ENCODE data around the gene STK24. TPM values are rescaled to one million over a fixed set of nuclear protein-coding genes. Genes with fewer than 3 reads are reported as not detected.

STK24 gene
- polyA plus RNA-seq, 3 donors, result 14.2 to 59.8 (median 28.9) TPM

- Histone ChIP-seq H3K36me3 (replicated peaks in 1 of 2; ENCODE audit: control insufficient read depth in 1 of 2, insufficient read depth in 2 of 2, low read length in 2 of 2) (peaks cover under 1 to 6% of the 10 kb centered on the region in 2 donors), H3K9me3 (replicated peaks in 1 of 2; ENCODE audit: control insufficient read depth in 1 of 2, insufficient read depth in 1 of 2, low read length in 2 of 2) (no peaks in the 10 kb centered on the region), H3K79me2 (ENCODE audit: insufficient read depth, low read length) (peaks cover 84% of the 10 kb centered on the region), H3K27ac (ENCODE audit: low read depth in 1 of 2, low read length in 2 of 2) (no peak overlapping the region), H3K9ac (ENCODE audit: insufficient read depth, low read length, poor library complexity, severe bottlenecking) (no peak overlapping the region), H4K20me1 (ENCODE audit: insufficient read depth, low read length) (peaks cover 100% of the 10 kb centered on the region), H3K4me2 (replicated peaks; ENCODE audit: extremely low read depth, low read length, poor library complexity, severe bottlenecking) (no peak overlapping the region), H3K4me3 (replicated peaks in 1 of 3; ENCODE audit: low read depth in 2 of 3, low read length in 3 of 3) (no peak overlapping the region), H3K4me1 (ENCODE audit: control insufficient read depth in 1 of 2, insufficient read depth in 2 of 2, low read length in 2 of 2) (peaks cover 18 to 26% of the 10 kb centered on the region in 2 donors), H2AFZ (ENCODE audit: insufficient read depth, low read depth, low read length, poor library complexity, severe bottlenecking) (no peak overlapping the region), H3K27me3 (ENCODE audit: control insufficient read depth in 2 of 2, insufficient read depth in 2 of 2, low read length in 2 of 2) (no peaks in the 10 kb centered on the region)
- peaks cover 45% of the 10 kb centered on the region for H3K4me1 Mint-ChIP-seq
- H3K27ac Mint-ChIP-seq, result peak overlapping the region in 5 of 7 donors; percentile 0 to 91 (median 23)
- DNase-seq, result no peak
- TF ChIP-seq, protein P1, sequence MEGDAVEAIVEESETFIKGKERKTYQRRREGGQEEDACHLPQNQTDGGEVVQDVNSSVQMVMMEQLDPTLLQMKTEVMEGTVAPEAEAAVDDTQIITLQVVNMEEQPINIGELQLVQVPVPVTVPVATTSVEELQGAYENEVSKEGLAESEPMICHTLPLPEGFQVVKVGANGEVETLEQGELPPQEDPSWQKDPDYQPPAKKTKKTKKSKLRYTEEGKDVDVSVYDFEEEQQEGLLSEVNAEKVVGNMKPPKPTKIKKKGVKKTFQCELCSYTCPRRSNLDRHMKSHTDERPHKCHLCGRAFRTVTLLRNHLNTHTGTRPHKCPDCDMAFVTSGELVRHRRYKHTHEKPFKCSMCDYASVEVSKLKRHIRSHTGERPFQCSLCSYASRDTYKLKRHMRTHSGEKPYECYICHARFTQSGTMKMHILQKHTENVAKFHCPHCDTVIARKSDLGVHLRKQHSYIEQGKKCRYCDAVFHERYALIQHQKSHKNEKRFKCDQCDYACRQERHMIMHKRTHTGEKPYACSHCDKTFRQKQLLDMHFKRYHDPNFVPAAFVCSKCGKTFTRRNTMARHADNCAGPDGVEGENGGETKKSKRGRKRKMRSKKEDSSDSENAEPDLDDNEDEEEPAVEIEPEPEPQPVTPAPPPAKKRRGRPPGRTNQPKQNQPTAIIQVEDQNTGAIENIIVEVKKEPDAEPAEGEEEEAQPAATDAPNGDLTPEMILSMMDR (IDR thresholded peaks at IDR 0.05), result no peak
- H3K9me3 Mint-ChIP-seq, result no peaks in the 10 kb centered on the region
- H3K36me3 Mint-ChIP-seq, result peaks cover 34 to 50% of the 10 kb centered on the region in 2 donors
- 87% methylated on average over 8 of the region's 8 CpGs for WGBS (ENCODE audit: insufficient coverage)
- H3K27me3 Mint-ChIP-seq (ENCODE audit: low read depth in 3 of 3), result peaks cover 0 to 8% (median 0%) of the 10 kb centered on the region in 3 donors
- no peak overlapping the region for H3K4me3 Mint-ChIP-seq
- intact Hi-C loops (cut with micrococcal nuclease), result no loop called here
Observed at GRCh38 chr13:98486412-98486811, 90.5 kb downstream of the STK24 start.

DNA sequence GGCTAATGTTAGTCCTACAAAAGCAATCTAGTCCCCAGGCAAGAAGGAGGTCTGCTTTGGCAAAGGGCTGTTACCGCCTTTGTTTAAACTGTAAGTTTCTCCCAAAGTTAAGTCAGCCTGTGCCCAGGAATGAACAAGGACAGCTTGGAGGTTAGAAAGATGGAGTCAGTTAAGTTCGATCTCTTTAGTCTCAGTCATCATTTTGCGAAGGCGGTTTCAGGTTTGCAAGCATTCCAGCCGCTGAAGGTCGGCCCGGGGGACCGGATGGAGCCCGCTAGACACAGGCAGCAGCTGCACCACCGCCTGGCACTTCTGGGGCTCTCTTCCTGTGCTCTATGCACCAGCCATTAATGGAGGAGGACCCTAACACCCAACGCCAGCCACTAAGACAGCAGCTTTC is 91.3 kb downstream of the STK24 start:
- Histone ChIP-seq H3K36me3 (replicated peaks in 1 of 2; ENCODE audit: control insufficient read depth in 1 of 2, insufficient read depth in 2 of 2, low read length in 2 of 2) (peaks cover 8 to 14% of the 10 kb centered on the region in 2 donors), H3K27me3 (ENCODE audit: control insufficient read depth in 2 of 2, insufficient read depth in 2 of 2, low read length in 2 of 2) (no peaks in the 10 kb centered on the region), H3K79me2 (ENCODE audit: insufficient read depth, low read length) (peaks cover 83% of the 10 kb centered on the region), H4K20me1 (ENCODE audit: insufficient read depth, low read length) (peaks cover 100% of the 10 kb centered on the region), H3K4me1 (ENCODE audit: control insufficient read depth in 1 of 2, insufficient read depth in 2 of 2, low read length in 2 of 2) (peaks cover 18 to 26% of the 10 kb centered on the region in 2 donors), H2AFZ (ENCODE audit: insufficient read depth, low read depth, low read length, poor library complexity, severe bottlenecking) (no peak overlapping the region), H3K4me3 (replicated peaks in 1 of 3; ENCODE audit: low read depth in 2 of 3, low read length in 3 of 3) (peak overlapping the region in 1 of 3 experiments; percentile 6), H3K9me3 (replicated peaks in 1 of 2; ENCODE audit: control insufficient read depth in 1 of 2, insufficient read depth in 1 of 2, low read length in 2 of 2) (no peaks in the 10 kb centered on the region), H3K27ac (ENCODE audit: low read depth in 1 of 2, low read length in 2 of 2) (peak overlapping the region in 1 of 2 donors; percentile 83), H3K9ac (ENCODE audit: insufficient read depth, low read length, poor library complexity, severe bottlenecking) (peak overlapping the region; percentile 42), H3K4me2 (replicated peaks; ENCODE audit: extremely low read depth, low read length, poor library complexity, severe bottlenecking) (no peak overlapping the region)
- intact Hi-C loops (cut with micrococcal nuclease), result no loop called here
- H3K9me3 Mint-ChIP-seq, result no peaks in the 10 kb centered on the region
- H3K36me3 Mint-ChIP-seq, result peaks cover 35 to 48% of the 10 kb centered on the region in 2 donors
- peaks cover 0 to 8% (median 0%) of the 10 kb centered on the region in 3 donors for H3K27me3 Mint-ChIP-seq (ENCODE audit: low read depth in 3 of 3)
- H3K4me1 Mint-ChIP-seq, result peaks cover 42% of the 10 kb centered on the region
- WGBS (ENCODE audit: insufficient coverage), result 95% methylated on average over 10 of the region's 11 CpGs
- TF ChIP-seq, protein P1 (IDR thresholded peaks at IDR 0.05), result no peak
- H3K27ac Mint-ChIP-seq, result peak overlapping the region; percentile 76 to 97 (median 91)
- no peak overlapping the region for H3K4me3 Mint-ChIP-seq
- DNase-seq, result no peak
